ENCODE measurements around the gene ABCC4. TPM values are rescaled to one million over a fixed set of nuclear protein-coding genes. Genes with fewer than 3 reads are reported as not detected.

Gene ABCC4
- total RNA-seq, 2 donors from 2014 or later: 2.8 to 12.2 TPM

DNA sequence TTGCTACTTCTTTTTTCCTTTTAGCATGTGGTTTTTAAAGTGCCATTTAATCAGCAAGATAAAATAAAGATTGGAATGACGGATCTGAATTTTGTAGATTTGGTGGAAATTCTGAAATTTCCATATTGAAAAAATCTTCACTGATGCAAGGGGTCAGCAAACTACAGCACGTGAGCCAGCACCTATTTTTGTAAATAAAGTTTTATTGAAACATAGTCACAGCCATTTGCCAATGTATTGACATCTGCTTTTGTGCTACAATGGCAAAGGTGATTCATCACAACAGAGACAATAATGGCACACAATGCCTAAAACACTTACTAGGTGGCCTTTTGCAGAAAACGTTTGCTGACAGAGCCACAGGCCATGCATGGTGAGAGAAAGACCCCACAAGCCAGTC lies 226.4 kb downstream of the ABCC4 start:
- Histone ChIP-seq H3K27me3 (replicated peaks; ENCODE audit: insufficient read depth) (no peaks in the 10 kb centered on the region), H3K36me3 (no peaks in the 10 kb centered on the region), H3K4me3 (no peak overlapping the region), H3K4me1 (ENCODE audit: control insufficient read depth in 1 of 2, low read depth in 2 of 2) (no peaks in the 10 kb centered on the region), H3K27ac (no peak overlapping the region), H3K9me3 (no peaks in the 10 kb centered on the region)
- ATAC-seq (ENCODE audit: insufficient number of reproducible peaks, low FRiP score, low read depth): no peak
- TF ChIP-seq, protein P1, sequence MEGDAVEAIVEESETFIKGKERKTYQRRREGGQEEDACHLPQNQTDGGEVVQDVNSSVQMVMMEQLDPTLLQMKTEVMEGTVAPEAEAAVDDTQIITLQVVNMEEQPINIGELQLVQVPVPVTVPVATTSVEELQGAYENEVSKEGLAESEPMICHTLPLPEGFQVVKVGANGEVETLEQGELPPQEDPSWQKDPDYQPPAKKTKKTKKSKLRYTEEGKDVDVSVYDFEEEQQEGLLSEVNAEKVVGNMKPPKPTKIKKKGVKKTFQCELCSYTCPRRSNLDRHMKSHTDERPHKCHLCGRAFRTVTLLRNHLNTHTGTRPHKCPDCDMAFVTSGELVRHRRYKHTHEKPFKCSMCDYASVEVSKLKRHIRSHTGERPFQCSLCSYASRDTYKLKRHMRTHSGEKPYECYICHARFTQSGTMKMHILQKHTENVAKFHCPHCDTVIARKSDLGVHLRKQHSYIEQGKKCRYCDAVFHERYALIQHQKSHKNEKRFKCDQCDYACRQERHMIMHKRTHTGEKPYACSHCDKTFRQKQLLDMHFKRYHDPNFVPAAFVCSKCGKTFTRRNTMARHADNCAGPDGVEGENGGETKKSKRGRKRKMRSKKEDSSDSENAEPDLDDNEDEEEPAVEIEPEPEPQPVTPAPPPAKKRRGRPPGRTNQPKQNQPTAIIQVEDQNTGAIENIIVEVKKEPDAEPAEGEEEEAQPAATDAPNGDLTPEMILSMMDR (IDR thresholded peaks at IDR 0.05): no peak
- DNase-seq (ENCODE audit: low spot score): no peak

DNA sequence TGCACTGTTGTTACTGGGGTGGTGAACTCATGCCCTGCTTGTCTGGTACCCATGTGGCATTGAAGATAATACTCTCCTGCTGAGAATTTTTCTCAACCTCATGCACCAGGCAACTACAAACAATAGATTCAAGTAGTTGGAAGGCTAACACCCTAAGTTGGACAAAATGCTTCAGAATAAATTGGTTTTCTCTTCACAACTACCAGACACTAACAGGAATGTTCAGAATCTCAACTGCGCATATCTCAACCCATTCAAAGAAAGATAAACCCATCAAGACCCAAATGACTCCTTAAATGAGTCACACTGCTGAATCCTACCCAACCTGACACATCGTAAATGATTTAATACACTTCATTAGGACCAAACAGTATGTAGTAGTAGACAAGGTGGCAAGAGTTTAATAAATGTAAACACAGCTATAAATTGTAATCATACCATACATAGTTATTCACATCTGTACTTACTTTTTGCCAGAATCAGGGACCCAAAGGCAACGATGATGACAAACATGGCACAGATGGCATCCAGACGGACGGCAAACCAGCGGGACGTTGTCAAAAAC lies 227.4 kb downstream of the ABCC4 start:
- H3K9me3 ChIP-seq: no peaks in the 10 kb centered on the region
- ATAC-seq (ENCODE audit: insufficient number of reproducible peaks, low FRiP score, low read depth) (no peak), DNase-seq (ENCODE audit: low spot score) (no peak)
- H3K27me3 ChIP-seq (replicated peaks; ENCODE audit: insufficient read depth): no peaks in the 10 kb centered on the region
- no peaks in the 10 kb centered on the region for H3K36me3 ChIP-seq
- no peak overlapping the region for H3K27ac ChIP-seq
- H3K4me3 ChIP-seq: no peak overlapping the region
- H3K4me1 ChIP-seq (ENCODE audit: control insufficient read depth in 1 of 2, low read depth in 2 of 2): no peaks in the 10 kb centered on the region
- TF ChIP-seq, protein P1 (IDR thresholded peaks at IDR 0.05): no peak

DNA sequence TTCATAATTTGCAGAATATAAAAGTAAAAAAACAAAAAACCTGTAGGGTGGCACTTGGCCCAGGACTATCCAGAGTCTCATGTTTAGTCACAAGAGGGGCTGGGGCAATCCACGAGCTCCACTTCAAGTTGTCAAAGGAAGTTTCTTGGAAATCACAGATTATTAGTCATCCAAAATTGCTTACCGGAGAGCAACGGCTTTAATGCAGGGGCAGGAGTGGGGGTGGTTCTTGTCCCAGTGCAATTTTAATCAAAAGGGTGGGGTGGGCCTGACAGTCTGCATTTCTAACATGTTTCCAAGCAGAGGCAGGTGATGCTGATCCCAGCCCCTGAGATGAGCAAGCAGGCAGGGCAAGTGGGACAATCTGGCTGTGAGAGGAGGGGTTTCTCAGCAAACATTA lies 233.9 kb downstream of the ABCC4 start:
- Histone ChIP-seq H3K4me3 (no peak overlapping the region), H3K4me1 (ENCODE audit: control insufficient read depth in 1 of 2, low read depth in 2 of 2) (no peaks in the 10 kb centered on the region), H3K9me3 (no peaks in the 10 kb centered on the region), H3K36me3 (no peaks in the 10 kb centered on the region), H3K27me3 (replicated peaks; ENCODE audit: insufficient read depth) (no peaks in the 10 kb centered on the region), H3K27ac (no peak overlapping the region)
- TF ChIP-seq, protein P1 (IDR thresholded peaks at IDR 0.05): no peak
- ATAC-seq (ENCODE audit: insufficient number of reproducible peaks, low FRiP score, low read depth): no peak
- no peak for DNase-seq (ENCODE audit: low spot score)

DNA sequence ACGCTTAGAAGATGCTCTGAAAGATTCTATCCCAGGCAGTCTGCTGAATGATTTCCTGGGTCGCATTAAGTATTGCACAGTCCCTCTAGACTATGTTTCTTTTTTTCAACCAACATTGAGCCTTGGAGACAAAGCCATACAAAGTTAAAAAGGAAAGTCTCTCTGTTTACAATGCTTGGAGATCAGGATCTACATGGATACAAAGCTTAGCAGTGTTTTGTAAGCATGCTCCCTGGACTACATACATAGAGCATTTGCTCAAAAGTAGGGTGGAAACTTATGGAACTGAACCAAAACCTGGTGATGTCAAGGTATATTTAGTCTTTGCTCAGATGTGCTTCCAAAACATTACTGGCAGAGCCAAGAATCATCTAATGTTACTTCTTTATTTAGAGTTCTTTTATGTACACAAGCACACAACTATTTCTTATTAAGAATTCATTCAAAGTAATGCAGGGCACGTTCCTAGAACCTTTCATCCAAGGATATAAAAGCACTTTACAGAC lies 241.2 kb downstream of the ABCC4 start:
- H3K4me3 ChIP-seq: no peak overlapping the region

DNA sequence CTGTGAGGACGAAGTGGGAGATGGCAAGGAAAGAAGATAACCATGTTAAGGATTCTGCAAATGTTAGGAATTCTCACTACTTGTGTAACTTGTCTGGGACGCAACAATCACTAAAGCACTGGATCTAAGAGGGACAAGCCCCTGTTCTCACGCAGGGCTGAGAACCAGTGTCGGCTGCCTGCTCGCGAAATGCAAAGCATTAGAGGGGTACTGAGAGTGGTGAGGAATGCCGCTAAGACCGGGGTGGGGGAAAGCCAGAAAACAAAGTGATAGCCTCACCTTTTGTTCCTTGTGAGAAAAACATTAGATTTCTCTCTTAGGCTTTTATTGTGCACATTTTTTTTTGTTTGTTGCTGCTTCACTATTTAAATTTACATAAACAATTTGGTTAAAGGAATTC lies 241.9 kb downstream of the ABCC4 start:
- no peak for ATAC-seq (ENCODE audit: insufficient number of reproducible peaks, low FRiP score, low read depth)
- no peak for DNase-seq (ENCODE audit: low spot score)
- H3K36me3 ChIP-seq: no peaks in the 10 kb centered on the region
- H3K27me3 ChIP-seq (replicated peaks; ENCODE audit: insufficient read depth): no peaks in the 10 kb centered on the region
- no peaks in the 10 kb centered on the region for H3K4me1 ChIP-seq (ENCODE audit: control insufficient read depth in 1 of 2, low read depth in 2 of 2)
- no peaks in the 10 kb centered on the region for H3K9me3 ChIP-seq
- H3K27ac ChIP-seq: no peak overlapping the region
- H3K4me3 ChIP-seq: no peak overlapping the region
- TF ChIP-seq, protein P1 (IDR thresholded peaks at IDR 0.05): no peak

More for the DNA sequence above, 241.2 kb downstream of the ABCC4 start:
- TF ChIP-seq, protein P1 (IDR thresholded peaks at IDR 0.05): no peak
- DNase-seq (ENCODE audit: low spot score) (no peak), ATAC-seq (ENCODE audit: insufficient number of reproducible peaks, low FRiP score, low read depth) (no peak)
- Histone ChIP-seq H3K27ac (no peak overlapping the region), H3K36me3 (no peaks in the 10 kb centered on the region), H3K9me3 (no peaks in the 10 kb centered on the region), H3K4me1 (ENCODE audit: control insufficient read depth in 1 of 2, low read depth in 2 of 2) (no peaks in the 10 kb centered on the region), H3K27me3 (replicated peaks; ENCODE audit: insufficient read depth) (no peaks in the 10 kb centered on the region)

Data from thoracic aorta (tissue), 2 donors.